RWPE1 (cell line): ENCODE results near the gene SRL.
A peak's percentile ranks its signal among the peaks of the same experiment; 100 is the strongest.

Experiments used
- CTCF ChIA-PET: fragments of 350-600 bp; sonication (Branson Sonifier 250); formaldehyde crosslinking; extraction: SDS; loops from one replicate; lab custom pipeline; 2021; lab: Yijun Ruan, JAX
- POLR2A ChIA-PET: fragments of 400-600 bp; formaldehyde crosslinking; extraction: SDS; loops from one replicate; lab custom pipeline; 2020; ENCODE audit warnings: antibody characterized with exemption; ENCODE audit not compliant: low non-redundant PET; lab: Yijun Ruan, JAX
- DNase-seq: peaks from one replicate; pipeline ENCODE4 v3.0.0; 2012; ENCODE audit warnings: low spot score
- H3K27ac ChIP-seq: fragments of 450-650 bp; 2 replicates; pipeline ENCODE4 v1.5.1; 2017
- TF ChIP-seq, protein P1 (sequence below): fragments of 450-650 bp; conservative IDR thresholded peaks from 2 replicates; pipeline ENCODE4 v1.5.1; 2017; ENCODE audit warnings: low read depth, mild to moderate bottlenecking

Gene SRL

DNA sequence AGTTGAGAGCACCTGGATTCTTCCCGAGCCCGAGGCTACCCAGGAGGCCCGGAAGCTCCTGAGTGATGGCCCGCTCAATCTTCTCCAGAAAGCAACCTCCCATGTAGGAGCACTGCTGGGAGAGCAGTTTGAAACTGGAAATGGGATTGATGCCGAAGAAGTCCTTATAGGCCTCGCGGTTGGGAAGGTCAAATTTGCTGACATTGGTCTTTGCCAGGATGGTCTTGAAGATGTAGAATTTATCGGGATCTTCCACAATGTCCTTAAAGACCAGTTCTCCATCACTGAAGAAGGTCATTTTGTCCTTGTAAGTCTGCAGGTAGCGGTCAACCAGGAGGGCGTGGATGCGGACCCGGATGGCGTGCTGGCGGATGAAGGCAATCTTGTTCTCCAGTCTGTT is 49.7 kb downstream of the SRL start:
- ChIA-PET CTCF (interaction anchor here (0.6 kb wide), 1 partner anchor 209 kb away, joined by 3 read pairs; no protein-coding TSS in a partner anchor), POLR2A (no interaction called here)

GRCh38 chr16:4190712-4191333 is 51.1 kb downstream of the SRL start:
- POLR2A ChIA-PET, result no interaction called here
- CTCF ChIA-PET, result interaction anchor here (0.5 to 0.7 kb wide), 2 partner anchors 10 to 216 kb away, joined by 3 to 4 read pairs; no protein-coding TSS in a partner anchor
- TF ChIP-seq, protein P1, sequence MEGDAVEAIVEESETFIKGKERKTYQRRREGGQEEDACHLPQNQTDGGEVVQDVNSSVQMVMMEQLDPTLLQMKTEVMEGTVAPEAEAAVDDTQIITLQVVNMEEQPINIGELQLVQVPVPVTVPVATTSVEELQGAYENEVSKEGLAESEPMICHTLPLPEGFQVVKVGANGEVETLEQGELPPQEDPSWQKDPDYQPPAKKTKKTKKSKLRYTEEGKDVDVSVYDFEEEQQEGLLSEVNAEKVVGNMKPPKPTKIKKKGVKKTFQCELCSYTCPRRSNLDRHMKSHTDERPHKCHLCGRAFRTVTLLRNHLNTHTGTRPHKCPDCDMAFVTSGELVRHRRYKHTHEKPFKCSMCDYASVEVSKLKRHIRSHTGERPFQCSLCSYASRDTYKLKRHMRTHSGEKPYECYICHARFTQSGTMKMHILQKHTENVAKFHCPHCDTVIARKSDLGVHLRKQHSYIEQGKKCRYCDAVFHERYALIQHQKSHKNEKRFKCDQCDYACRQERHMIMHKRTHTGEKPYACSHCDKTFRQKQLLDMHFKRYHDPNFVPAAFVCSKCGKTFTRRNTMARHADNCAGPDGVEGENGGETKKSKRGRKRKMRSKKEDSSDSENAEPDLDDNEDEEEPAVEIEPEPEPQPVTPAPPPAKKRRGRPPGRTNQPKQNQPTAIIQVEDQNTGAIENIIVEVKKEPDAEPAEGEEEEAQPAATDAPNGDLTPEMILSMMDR, result no peak
- H3K27ac ChIP-seq, result no peak overlapping the region
- no peak for DNase-seq

More for the DNA sequence above, 49.7 kb downstream of the SRL start:
- DNase-seq, result no peak
- H3K27ac ChIP-seq, result no peak overlapping the region
- TF ChIP-seq, protein P1, result no peak

DNA sequence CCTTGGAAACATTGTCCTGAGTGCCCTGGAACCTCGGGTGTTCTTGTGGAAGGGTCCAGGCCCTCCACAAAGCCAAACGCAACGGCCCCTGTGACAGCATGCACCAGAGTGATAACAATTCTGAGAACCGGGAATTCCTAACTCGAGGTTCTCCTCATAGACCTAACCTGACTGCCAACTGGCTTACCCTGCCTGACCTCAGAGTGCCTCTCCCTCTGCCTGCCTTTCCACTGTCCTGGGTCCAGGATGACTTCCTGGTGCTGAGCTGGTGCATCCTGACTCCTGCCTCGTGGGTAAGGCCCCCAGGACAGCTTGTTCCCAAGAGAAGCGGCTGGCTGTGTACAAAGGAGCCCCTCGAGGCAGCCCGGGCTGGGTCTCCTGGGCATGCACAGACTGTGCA is 51.8 kb downstream of the SRL start:
- H3K27ac ChIP-seq, result no peak overlapping the region
- POLR2A ChIA-PET, result no interaction called here
- no peak for DNase-seq
- CTCF ChIA-PET, result interaction anchor here (0.5 kb wide), 1 partner anchor 215 kb away, joined by 3 read pairs; no protein-coding TSS in a partner anchor
- TF ChIP-seq, protein P1, result no peak

GRCh38 chr16:4184038-4184702 is 57.7 kb downstream of the SRL start:
- POLR2A ChIA-PET, result interaction anchor here (0.7 to 2.3 kb wide), 2 partner anchors 48 to 69 kb away, joined by 3 to 10 read pairs; no protein-coding TSS in a partner anchor
- TF ChIP-seq, protein P1, result no peak

DNA sequence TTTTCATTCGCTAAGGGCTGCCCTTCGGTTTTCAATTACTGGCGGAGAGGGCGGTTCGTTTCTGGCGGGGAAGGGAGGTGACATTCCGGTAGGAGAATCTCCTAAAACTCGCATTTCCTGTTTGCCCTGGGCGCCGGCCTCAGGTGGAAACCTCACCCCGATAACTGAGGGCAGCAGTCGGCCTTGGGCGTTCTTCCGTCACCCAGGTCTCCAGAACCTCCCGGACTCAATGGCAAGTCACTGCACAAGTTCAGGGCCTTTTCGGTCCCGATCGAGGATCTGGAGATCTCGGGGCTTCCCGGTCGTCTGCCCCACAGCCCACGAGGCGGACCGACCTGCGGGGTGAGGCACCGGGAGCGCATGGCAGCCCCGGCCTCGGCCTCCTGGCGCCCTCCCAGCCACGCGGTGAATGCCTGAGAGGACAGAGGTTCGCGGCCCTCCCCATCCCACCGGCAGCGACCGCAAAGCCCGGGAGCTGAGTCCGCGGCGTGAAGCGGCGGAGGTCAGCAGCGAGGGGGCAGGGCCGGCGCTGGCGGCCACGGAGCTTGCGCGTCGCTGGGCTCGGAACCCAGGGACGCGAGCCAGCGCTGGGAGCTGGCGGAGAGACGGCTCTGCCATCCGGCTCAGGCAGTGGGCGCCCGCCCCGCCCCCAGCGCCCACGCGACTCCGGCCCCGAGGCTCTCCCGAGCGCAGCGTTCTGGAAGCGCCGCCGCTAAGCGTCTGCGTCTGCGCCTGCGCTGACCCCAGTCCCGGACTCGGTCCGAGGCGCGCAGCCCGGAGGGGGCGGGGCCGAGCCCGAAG is 58.4 kb downstream of the SRL start:
- ChIA-PET POLR2A (interaction anchor here (0.6 to 2.3 kb wide), 3 partner anchors 47 to 210 kb away, joined by 3 to 10 read pairs (median 3); no protein-coding TSS in a partner anchor), CTCF (interaction anchor here (1.0 to 1.4 kb wide), 2 partner anchors 17 to 201 kb away, joined by 3 to 5 read pairs; no protein-coding TSS in a partner anchor)
- peak; percentile 97 for DNase-seq
- TF ChIP-seq, protein P1, result no peak
- peak overlapping the region; percentile 98 for H3K27ac ChIP-seq

More at GRCh38 chr16:4184038-4184702, 57.7 kb downstream of the SRL start:
- DNase-seq, result no peak
- H3K27ac ChIP-seq, result peak overlapping the region; percentile 98
- CTCF ChIA-PET, result interaction anchor here (0.7 to 1.4 kb wide), 3 partner anchors 16 to 232 kb away, joined by 3 to 5 read pairs (median 3); no protein-coding TSS in a partner anchor
